GM19467 (cell line): Measurements from ENCODE around the gene ZNF205.
A peak's percentile ranks its signal among the peaks of the same experiment; 100 is the strongest.

Experiments
- ATAC-seq: cut with Tn5 transposase; IDR thresholded peaks from one replicate; pipeline ENCODE4 v1.9.1; 2021; ENCODE audit warnings: mild to moderate bottlenecking, moderate library complexity; ENCODE audit not compliant: unreplicated experiment

The ZNF205 gene

GRCh38 chr16:3101018-3101840 is 11.2 kb upstream of the ZNF205 start:
- ATAC-seq: no peak

GRCh38 chr16:3101841-3102470 is 10.4 kb upstream of the ZNF205 start:
- no peak for ATAC-seq

DNA sequence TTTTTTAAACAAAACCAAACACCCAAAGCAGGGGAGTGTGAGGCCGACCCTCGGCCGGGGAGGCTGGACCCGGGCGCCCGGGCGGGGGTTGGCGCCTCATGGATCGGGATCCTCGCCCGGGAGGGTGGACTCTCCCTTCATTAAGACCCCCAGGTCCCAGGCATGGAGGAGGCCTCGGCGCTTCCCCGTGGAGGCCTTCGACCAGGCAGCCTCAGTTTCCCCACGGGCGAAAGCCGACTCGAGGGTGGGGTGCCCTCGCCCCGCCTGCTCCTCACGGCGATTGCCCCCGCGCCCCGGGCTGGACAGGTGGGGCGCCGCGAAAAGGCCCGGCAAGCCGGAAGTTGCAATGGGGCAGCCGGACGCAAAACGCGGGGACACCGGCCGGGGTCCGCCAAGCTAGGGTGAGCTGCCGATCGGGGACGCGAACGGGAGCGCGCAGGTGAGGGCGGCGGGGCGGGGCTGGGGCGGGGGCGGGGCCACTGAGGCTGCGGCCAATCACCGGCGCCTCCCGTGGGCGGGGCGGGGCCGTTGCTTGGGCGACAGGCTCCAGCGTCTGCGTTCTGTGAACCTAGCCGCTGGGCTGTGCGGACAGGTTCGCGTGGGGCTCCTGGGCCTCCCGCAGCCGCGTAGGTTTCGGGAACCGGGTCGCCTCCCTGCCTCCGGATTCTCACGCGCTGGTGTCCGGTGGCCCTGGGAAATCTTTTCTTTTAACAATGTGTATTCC is 6.0 kb upstream of the ZNF205 start:
- ATAC-seq: peak; percentile 75

- no peak for ATAC-seq
Observed at GRCh38 chr16:3112881-3113574, 642 bp downstream of the ZNF205 start.

DNA sequence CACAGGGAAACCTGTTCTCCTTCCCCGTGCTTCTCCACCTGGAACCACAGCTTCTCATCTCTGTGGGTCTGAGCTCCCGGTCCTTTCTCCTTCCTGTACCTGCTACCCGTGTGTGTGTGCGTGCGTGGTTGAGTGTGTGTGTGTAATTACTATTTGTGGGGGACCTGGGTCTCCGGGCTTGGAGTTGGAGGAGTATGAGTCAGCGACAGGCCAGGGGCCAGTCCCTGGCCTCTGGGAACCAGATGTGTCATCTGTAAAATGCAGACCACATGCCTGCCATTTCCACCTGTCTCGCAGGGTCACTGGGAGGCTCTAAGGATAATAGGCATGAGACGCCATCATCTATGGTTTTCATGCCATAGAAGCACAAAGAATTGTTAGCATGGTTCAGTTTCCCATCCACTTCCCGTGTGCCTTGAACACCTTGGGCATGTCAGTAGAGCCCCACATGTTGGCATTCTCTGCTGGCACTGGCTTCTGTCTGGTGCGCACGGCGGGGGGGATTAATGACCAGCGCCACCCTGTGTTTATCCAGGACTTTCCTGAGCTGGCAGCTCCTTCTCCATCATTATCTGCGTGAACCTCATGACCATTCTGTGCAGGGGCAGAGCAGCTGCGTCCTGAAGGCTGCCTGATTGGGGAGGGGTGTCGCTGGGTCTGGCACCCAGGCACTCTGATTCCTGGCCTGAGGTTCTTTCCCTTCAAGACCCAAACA is 1.5 kb downstream of the ZNF205 start:
- ATAC-seq: no peak

- no peak for ATAC-seq
Observed at GRCh38 chr16:3115003-3115402, 2.6 kb downstream of the ZNF205 start.

- ATAC-seq: no peak
Observed at GRCh38 chr16:3115561-3115960, 3.2 kb downstream of the ZNF205 start.

GRCh38 chr16:3118204-3118790 is 5.9 kb downstream of the ZNF205 start:
- ATAC-seq: no peak

GRCh38 chr16:3118846-3119245 is 6.5 kb downstream of the ZNF205 start:
- no peak for ATAC-seq

DNA sequence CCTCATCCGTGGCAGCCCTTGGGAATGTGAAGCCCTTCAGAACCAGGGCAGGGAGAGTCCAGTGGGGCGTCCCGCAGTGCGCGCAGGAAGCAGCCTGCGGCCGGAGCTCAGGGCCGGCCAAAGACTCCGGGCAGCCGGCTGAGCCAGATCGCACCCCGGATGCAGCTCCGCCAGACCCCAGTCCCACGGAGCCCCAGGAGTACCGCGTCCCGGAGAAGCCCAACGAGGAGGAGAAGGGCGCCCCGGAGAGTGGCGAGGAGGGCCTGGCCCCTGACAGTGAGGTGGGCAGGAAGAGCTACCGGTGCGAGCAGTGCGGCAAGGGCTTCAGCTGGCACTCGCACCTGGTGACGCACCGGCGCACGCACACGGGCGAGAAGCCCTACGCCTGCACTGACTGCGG is 6.9 kb downstream of the ZNF205 start:
- ATAC-seq: no peak

GRCh38 chr16:3119701-3120408 is 7.5 kb downstream of the ZNF205 start:
- ATAC-seq: no peak

DNA sequence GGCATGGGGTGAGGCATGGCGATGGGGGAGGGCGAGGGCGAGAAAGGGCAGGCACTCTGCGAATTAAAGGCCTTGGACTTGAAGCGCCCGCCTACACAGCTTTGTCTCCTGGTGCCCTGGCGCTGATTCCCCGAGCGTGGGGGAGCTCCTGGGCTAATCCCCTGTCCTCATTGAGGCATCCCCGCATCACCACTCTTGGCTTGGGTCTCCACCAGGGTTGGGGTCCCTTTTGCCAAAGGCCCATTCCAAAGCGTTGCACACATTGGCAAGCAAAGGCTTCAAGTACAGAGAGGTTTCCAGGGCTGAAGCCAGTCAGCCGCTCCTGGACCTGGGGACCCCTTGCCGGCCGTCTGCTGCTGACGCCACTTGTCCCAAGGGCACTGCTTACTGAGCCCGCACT is 8.0 kb downstream of the ZNF205 start:
- ATAC-seq: no peak

- no peak for ATAC-seq
Observed at GRCh38 chr16:3121851-3122467, 9.6 kb downstream of the ZNF205 start.

- no peak for ATAC-seq
Observed at GRCh38 chr16:3122926-3123570, 10.7 kb downstream of the ZNF205 start.

DNA sequence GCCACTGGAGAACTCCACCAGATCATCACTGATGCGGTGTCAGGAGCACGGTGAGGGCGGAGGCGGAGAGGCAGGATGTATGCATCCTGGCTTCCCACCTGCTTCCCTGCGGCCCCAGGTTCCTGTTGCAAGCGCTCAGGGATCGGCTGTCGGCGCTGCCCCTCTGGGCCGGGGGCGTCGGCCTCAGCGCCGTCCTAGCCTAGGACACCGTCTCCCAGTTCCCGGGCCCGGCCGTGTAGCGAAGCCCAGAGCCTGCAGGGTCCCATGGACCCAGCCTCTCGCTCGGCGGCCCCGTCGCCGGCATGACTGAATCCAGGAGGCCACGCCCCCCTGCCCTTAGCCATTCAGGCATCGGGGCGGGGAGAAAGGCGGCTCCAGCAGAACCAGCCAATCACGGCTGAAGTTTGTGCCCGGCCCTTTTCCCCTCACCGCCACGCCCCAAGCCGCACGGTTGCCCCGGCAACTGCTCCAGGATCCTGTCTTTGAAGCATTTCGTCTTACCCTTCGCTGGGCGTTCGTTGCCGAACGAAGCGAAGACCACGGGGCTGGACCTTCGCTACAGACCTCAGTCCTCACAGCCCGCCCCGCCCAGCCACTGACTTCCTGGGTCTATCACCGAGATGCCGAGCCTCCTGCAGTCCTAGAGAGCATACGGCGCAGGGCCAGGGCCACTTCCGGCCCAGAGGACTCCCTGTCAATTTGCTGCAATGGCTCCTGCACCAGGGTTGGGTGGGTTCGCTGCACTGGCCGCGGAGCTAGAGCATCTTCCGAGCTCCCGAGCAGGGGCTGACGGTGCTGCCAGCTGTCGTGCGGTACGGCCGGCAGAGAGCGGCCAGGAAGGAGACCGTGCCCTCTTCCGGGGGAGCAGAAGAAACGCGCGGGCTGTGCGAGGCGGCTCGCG is 11.8 kb downstream of the ZNF205 start:
- peak; percentile 75 for ATAC-seq

- no peak for ATAC-seq
Observed at GRCh38 chr16:3127745-3128144, 15.4 kb downstream of the ZNF205 start.
